Neuronal stem cell (in vitro differentiated cells): ENCODE measurements around the gene APAF1.

ENCODE experiments used
- DNase-seq: peaks from one replicate; pipeline ENCODE4 v3.0.0-alpha.2; 2013; ENCODE audit warnings: low spot score
- H2AFZ ChIP-seq: one replicate; pipeline ENCODE4 v1.6.1; 2013; ENCODE audit warnings: mild to moderate bottlenecking, low read length, inconsistent platforms
- H2AK5ac ChIP-seq: 2 replicates; pipeline ENCODE4 v1.6.1; 2013; ENCODE audit warnings: low read depth, mild to moderate bottlenecking, inconsistent platforms, low read length, moderate library complexity, mixed read lengths
- H2BK120ac ChIP-seq: 2 replicates; pipeline ENCODE4 v1.6.1; 2013; ENCODE audit warnings: low read depth, mild to moderate bottlenecking, inconsistent platforms, low read length, moderate library complexity, mixed read lengths
- H2BK12ac ChIP-seq: one replicate; pipeline ENCODE4 v1.6.1; 2013; ENCODE audit warnings: low read length, inconsistent platforms
- H2BK15ac ChIP-seq: 2 replicates; pipeline ENCODE4 v1.6.1; 2013; ENCODE audit warnings: mild to moderate bottlenecking, low read length, inconsistent platforms, mixed read lengths
- H2BK5ac ChIP-seq: one replicate; pipeline ENCODE4 v1.6.1; 2013; ENCODE audit warnings: inconsistent platforms, mild to moderate bottlenecking, low read length, moderate library complexity
- H3K14ac ChIP-seq: one replicate; pipeline ENCODE4 v1.6.1; 2013; ENCODE audit warnings: low read length, inconsistent platforms
- H3K18ac ChIP-seq: 2 replicates; pipeline ENCODE4 v1.6.1; 2013; ENCODE audit warnings: low read length, inconsistent platforms
- H3K23ac ChIP-seq: 2 replicates; pipeline ENCODE4 v1.6.1; 2013; ENCODE audit warnings: low read depth, mild to moderate bottlenecking, mixed read lengths, low read length, inconsistent platforms; ENCODE audit not compliant: poor library complexity
- H3K27ac ChIP-seq: replicated peaks from 3 replicates; pipeline ENCODE4 v1.5.1; 2013; ENCODE audit warnings: low read length, inconsistent platforms
- H3K27me3 ChIP-seq, 3 experiments: 2 replicates each; pipeline ENCODE4 v1.6.1; 2013; ENCODE audit warnings: low read length in 3 of 3, mild to moderate bottlenecking in 2 of 3, inconsistent platforms in 1 of 3, low read depth in 1 of 3, mixed read lengths in 1 of 3, moderate library complexity in 1 of 3; ENCODE audit not compliant: control insufficient read depth in 3 of 3, insufficient read depth in 3 of 3
- H3K36me3 ChIP-seq, 2 donors: replicated peaks in 1 of 2; 2 replicates each; pipeline ENCODE4 v1.6.1; 2013; ENCODE audit warnings: low read length in 2 of 2; ENCODE audit not compliant: control insufficient read depth in 2 of 2, insufficient read depth in 2 of 2
- H3K4ac ChIP-seq: 2 replicates; pipeline ENCODE4 v1.6.1; 2013; ENCODE audit warnings: inconsistent platforms, mild to moderate bottlenecking, low read length, moderate library complexity
- H3K4me1 ChIP-seq, 2 donors: 1 replicate in 1 of 2; 2 replicates in 1 of 2; pipeline ENCODE4 v1.6.1; 2013; ENCODE audit warnings: low read length in 2 of 2, low read depth in 1 of 2; ENCODE audit not compliant: control insufficient read depth in 2 of 2, insufficient read depth in 1 of 2
- H3K4me2 ChIP-seq: one replicate; pipeline ENCODE4 v1.6.1; 2013; ENCODE audit warnings: mild to moderate bottlenecking, low read length, inconsistent platforms; ENCODE audit not compliant: insufficient read depth, poor library complexity, severe bottlenecking
- H3K4me3 ChIP-seq, 2 donors: 2 replicates each; pipeline ENCODE4 v1.5.1; 2013; ENCODE audit warnings: low read length in 2 of 2, mild to moderate bottlenecking in 2 of 2, inconsistent platforms in 1 of 2, moderate library complexity in 1 of 2
- H3K79me1 ChIP-seq: one replicate; pipeline ENCODE4 v1.6.1; 2013; ENCODE audit warnings: low read depth, mild to moderate bottlenecking, inconsistent platforms, low read length, moderate library complexity
- H3K9ac ChIP-seq: one replicate; pipeline ENCODE4 v1.6.1; 2013; ENCODE audit warnings: mild to moderate bottlenecking, low read depth, low read length, inconsistent platforms; ENCODE audit not compliant: poor library complexity
- H3K9me3 ChIP-seq, 2 donors: replicated peaks in 1 of 2; 2 replicates each; pipeline versions ENCODE3 to v1.6.1; 2013; ENCODE audit warnings: low read length in 2 of 2, mild to moderate bottlenecking in 2 of 2, inconsistent platforms in 1 of 2, low read depth in 1 of 2, mixed read lengths in 1 of 2, moderate library complexity in 1 of 2; ENCODE audit not compliant: control insufficient read depth in 2 of 2, insufficient read depth in 1 of 2
- H4K8ac ChIP-seq: one replicate; pipeline ENCODE4 v1.6.1; 2013; ENCODE audit warnings: low read depth, mild to moderate bottlenecking, inconsistent platforms, low read length, moderate library complexity
- H4K91ac ChIP-seq: one replicate; pipeline ENCODE4 v1.6.1; 2013; ENCODE audit warnings: low read length, low read depth, mild to moderate bottlenecking, inconsistent platforms; ENCODE audit not compliant: poor library complexity
- WGBS, 2 donors: extraction: QIAGEN DNeasy Blood & Tissue Kit; methylation state at CpG; one replicate each; pipeline ENCODE4 v1.1.7; 2013; ENCODE audit warnings: missing lambda C conversion rate in 2 of 2, mixed read lengths in 1 of 2; ENCODE audit not compliant: insufficient read length in 2 of 2, insufficient replicate concordance in 1 of 2; ENCODE audit errors: extremely low coverage in 2 of 2; 5-methylcytosine and 5-hydroxymethylcytosine counted together

APAF1 gene

GRCh38 chr12:98743362-98743953 lies 98.4 kb downstream of the APAF1 start:
- H3K4me3 ChIP-seq: no peak overlapping the region
- H2AFZ ChIP-seq: peak overlapping the region; percentile 73
- peaks cover 0 to 2% of the 10 kb centered on the region in 2 donors for H3K9me3 ChIP-seq
- H2BK120ac ChIP-seq: no peak overlapping the region
- no peak overlapping the region for H4K91ac ChIP-seq
- H3K23ac ChIP-seq: no peak overlapping the region
- H2AK5ac ChIP-seq: no peak overlapping the region
- no peak overlapping the region for H4K8ac ChIP-seq
- no peak overlapping the region for H3K18ac ChIP-seq
- DNase-seq: no peak
- no CpG with 5 or more reads among the region's 4 CpGs for WGBS, 2 donors
- H3K14ac ChIP-seq: no peak overlapping the region
- H3K4me1 ChIP-seq: peaks cover 2 to 7% of the 10 kb centered on the region in 2 donors
- no peak overlapping the region for H2BK5ac ChIP-seq
- no peaks in the 10 kb centered on the region for H3K36me3 ChIP-seq
- H3K4ac ChIP-seq: no peak overlapping the region
- H3K9ac ChIP-seq: no peak overlapping the region
- no peak overlapping the region for H3K27ac ChIP-seq
- H3K27me3 ChIP-seq: peaks cover 0 to 4% (median 0%) of the 10 kb centered on the region in 3 experiments
- H2BK12ac ChIP-seq: no peak overlapping the region
- H3K79me1 ChIP-seq: no peaks in the 10 kb centered on the region
- no peak overlapping the region for H3K4me2 ChIP-seq
- no peak overlapping the region for H2BK15ac ChIP-seq

- peaks cover 2 to 7% of the 10 kb centered on the region in 2 donors for H3K4me1 ChIP-seq
Measured at GRCh38 chr12:98744680-98745079, 99.6 kb downstream of the APAF1 start.

GRCh38 chr12:98745578-98746391 lies 100.7 kb downstream of the APAF1 start:
- no peak overlapping the region for H3K27ac ChIP-seq
- H3K27me3 ChIP-seq: peaks cover 0 to 4% (median 0%) of the 10 kb centered on the region in 3 experiments
- no peak overlapping the region for H2BK120ac ChIP-seq
- H3K9me3 ChIP-seq: peaks cover 0 to 2% of the 10 kb centered on the region in 2 donors
- DNase-seq: no peak
- peak overlapping the region in 1 of 2 donors; percentile 31 for H3K4me3 ChIP-seq
- H2BK5ac ChIP-seq: no peak overlapping the region
- H3K23ac ChIP-seq: peak overlapping the region; percentile 34
- H3K4ac ChIP-seq: no peak overlapping the region
- H2AK5ac ChIP-seq: no peak overlapping the region
- peaks cover 4 to 7% of the 10 kb centered on the region in 2 donors for H3K4me1 ChIP-seq
- H3K18ac ChIP-seq: peak overlapping the region; percentile 36
- H3K36me3 ChIP-seq: no peaks in the 10 kb centered on the region
- H3K14ac ChIP-seq: no peak overlapping the region
- H4K91ac ChIP-seq: no peak overlapping the region
- no peak overlapping the region for H4K8ac ChIP-seq
- WGBS, 2 donors: no CpG with 5 or more reads among the region's 54 CpGs
- no peak overlapping the region for H2AFZ ChIP-seq
- H3K79me1 ChIP-seq: no peaks in the 10 kb centered on the region
- H2BK12ac ChIP-seq: no peak overlapping the region
- peak overlapping the region; percentile 54 for H3K4me2 ChIP-seq
- H2BK15ac ChIP-seq: no peak overlapping the region
- H3K9ac ChIP-seq: no peak overlapping the region

More at GRCh38 chr12:98744680-98745079, 99.6 kb downstream of the APAF1 start:
- Histone ChIP-seq H3K23ac (no peak overlapping the region), H3K27ac (no peak overlapping the region), H3K79me1 (no peaks in the 10 kb centered on the region), H3K9me3 (peaks cover 0 to 2% of the 10 kb centered on the region in 2 donors), H2BK5ac (no peak overlapping the region), H3K4ac (no peak overlapping the region), H2AK5ac (no peak overlapping the region), H3K4me3 (no peak overlapping the region), H2AFZ (no peak overlapping the region), H3K18ac (no peak overlapping the region), H4K91ac (no peak overlapping the region), H4K8ac (no peak overlapping the region), H3K27me3 (peaks cover 0 to 4% (median 0%) of the 10 kb centered on the region in 3 experiments), H3K9ac (no peak overlapping the region), H3K14ac (no peak overlapping the region), H2BK15ac (no peak overlapping the region), H3K36me3 (no peaks in the 10 kb centered on the region), H2BK12ac (no peak overlapping the region), H3K4me2 (no peak overlapping the region), H2BK120ac (no peak overlapping the region)
- DNase-seq: no peak
- no CpG with 5 or more reads among the region's 3 CpGs for WGBS, 2 donors

- H3K27ac ChIP-seq: no peak overlapping the region
- H3K36me3 ChIP-seq: no peaks in the 10 kb centered on the region
- H3K27me3 ChIP-seq: peaks cover 0 to 4% (median 0%) of the 10 kb centered on the region in 3 experiments
- H2AFZ ChIP-seq: no peak overlapping the region
- H3K9ac ChIP-seq: peak overlapping the region; percentile 4
- H2BK15ac ChIP-seq: no peak overlapping the region
- H4K91ac ChIP-seq: no peak overlapping the region
- H3K79me1 ChIP-seq: no peaks in the 10 kb centered on the region
- no peak overlapping the region for H3K4me3 ChIP-seq
- H2BK12ac ChIP-seq: no peak overlapping the region
- no peak overlapping the region for H2BK120ac ChIP-seq
- H2BK5ac ChIP-seq: no peak overlapping the region
- DNase-seq: no peak
- H3K23ac ChIP-seq: peak overlapping the region; percentile 89
- peak overlapping the region; percentile 47 for H3K14ac ChIP-seq
- no peak overlapping the region for H4K8ac ChIP-seq
- H2AK5ac ChIP-seq: no peak overlapping the region
- no peak overlapping the region for H3K4me2 ChIP-seq
- peak overlapping the region; percentile 76 for H3K18ac ChIP-seq
- H3K4ac ChIP-seq: no peak overlapping the region
- peaks cover 0 to 5% of the 10 kb centered on the region in 2 donors for H3K4me1 ChIP-seq
- peaks cover 0 to 2% of the 10 kb centered on the region in 2 donors for H3K9me3 ChIP-seq
- no CpG with 5 or more reads among the region's 3 CpGs for WGBS, 2 donors
Measured at GRCh38 chr12:98748463-98748862, 103.4 kb downstream of the APAF1 start.
